LNCaP clone FGC (cell line): Measurements from ENCODE around the gene CTSD.

Experiments used
- DNase-seq: peaks from one replicate; pipeline ENCODE4 v3.0.0-alpha.2; 2011; ENCODE audit warnings: low read depth
- H3K4me3 ChIP-seq: 2 replicates; pipeline ENCODE4 v1.5.1; 2011; ENCODE audit warnings: mild to moderate bottlenecking, low read depth, low read length, control low read depth
- CTCF ChIP-seq: IDR thresholded peaks from 2 replicates; pipeline ENCODE4 v1.5.1; 2012; ENCODE audit warnings: mild to moderate bottlenecking; ENCODE audit not compliant: control insufficient read depth, insufficient read depth; ENCODE audit errors: extremely low read depth

CTSD gene

GRCh38 chr11:1780700-1781592, 17.2 kb upstream of the CTSD start:
- DNase-seq: no peak
- TF ChIP-seq CTCF: no peak
- no peak overlapping the region for H3K4me3 ChIP-seq

GRCh38 chr11:1779806-1780699, 16.3 kb upstream of the CTSD start:
- no peak for DNase-seq
- no peak overlapping the region for H3K4me3 ChIP-seq
- TF ChIP-seq CTCF: no peak

GRCh38 chr11:1779034-1779805, 15.5 kb upstream of the CTSD start:
- no peak overlapping the region for H3K4me3 ChIP-seq
- DNase-seq: no peak
- no peak for TF ChIP-seq CTCF

- no peak overlapping the region for H3K4me3 ChIP-seq
- TF ChIP-seq CTCF: no peak
- DNase-seq: no peak
These were observed 14.6 kb upstream of the CTSD start for GRCh38 chr11:1778141-1778911.

- no peak overlapping the region for H3K4me3 ChIP-seq
- no peak for TF ChIP-seq CTCF
- no peak for DNase-seq
These were observed 14.0 kb upstream of the CTSD start for GRCh38 chr11:1777737-1778136.
